ENCODE data around the gene COPS9. TPM values are rescaled to one million over a fixed set of nuclear protein-coding genes. Genes with fewer than 3 reads are reported as not detected.

The COPS9 gene
- total RNA-seq, 1 donor from 2014 or later: 109 TPM

DNA sequence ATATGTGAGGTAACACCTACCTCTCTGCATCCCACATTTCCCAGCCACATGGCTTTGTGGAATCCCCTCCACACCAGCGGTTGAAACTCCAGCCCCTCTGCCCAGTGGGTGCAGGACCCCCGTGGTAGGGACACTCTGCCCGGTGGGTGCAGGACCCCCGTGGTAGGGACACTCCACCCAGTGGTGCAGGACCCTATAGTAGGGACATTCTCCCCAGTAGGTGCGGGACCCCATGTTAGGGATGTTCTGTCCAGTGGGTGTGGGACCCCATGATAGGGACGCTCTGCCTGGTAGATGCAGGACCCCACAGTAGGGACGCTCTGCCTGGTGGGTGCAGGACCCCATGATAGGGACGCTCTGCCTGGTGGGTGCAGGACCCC, 11.5 kb downstream of the COPS9 start:
- ATAC-seq: peak in 1 of 2 donors; percentile 22
- Histone ChIP-seq H3K4me1 (no peaks in the 10 kb centered on the region), H3K4me3 (no peak overlapping the region), H3K9me3 (no peaks in the 10 kb centered on the region), H3K36me3 (peaks cover 29% of the 10 kb centered on the region), H3K27me3 (ENCODE audit: low read depth) (no peaks in the 10 kb centered on the region), H3K27ac (no peak overlapping the region)
- peak; percentile 15 for DNase-seq
- no peak for TF ChIP-seq CTCF (IDR thresholded peaks at IDR 0.05)
- intact Hi-C loops (cut with DNase I): no loop called here

DNA sequence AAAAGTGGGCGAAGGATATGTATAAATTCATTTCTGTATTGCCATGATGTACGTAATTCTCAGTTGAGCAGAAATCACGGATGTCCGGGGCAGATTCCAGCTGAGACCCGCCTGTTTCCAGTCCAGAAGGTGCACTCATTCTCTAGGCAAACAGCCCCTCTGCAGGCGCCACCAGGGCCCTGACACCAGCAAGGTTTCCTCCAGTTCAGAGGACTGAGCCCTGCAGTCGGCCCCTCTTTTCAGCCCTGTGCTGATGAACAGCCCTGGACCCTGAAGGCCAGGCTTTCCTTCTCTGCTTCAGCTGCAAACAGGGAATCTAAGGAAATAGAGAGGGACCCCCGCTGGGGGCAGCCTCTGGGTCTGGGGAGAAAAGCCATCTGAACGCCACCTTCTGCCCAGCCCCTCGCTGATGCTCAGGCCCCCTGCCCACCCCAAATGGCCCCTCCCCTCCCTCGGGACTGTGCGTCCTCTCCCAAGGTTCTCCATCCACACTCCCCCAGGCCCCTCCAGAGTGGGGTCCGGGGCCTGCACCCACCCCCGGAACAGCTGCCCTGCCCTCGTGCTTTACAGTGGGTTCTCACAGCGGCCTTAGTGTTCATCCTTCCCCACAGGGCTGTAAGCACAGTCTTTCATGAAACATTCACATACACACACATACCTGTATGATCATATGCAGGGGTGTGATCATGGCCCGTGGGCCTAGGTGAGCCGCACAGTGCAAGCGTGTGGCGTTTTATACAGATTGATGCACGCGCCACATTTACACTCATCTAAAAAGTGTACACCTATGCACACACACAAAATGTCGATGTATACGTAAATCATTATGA, 12.1 kb downstream of the COPS9 start:
- Histone ChIP-seq H3K27ac (no peak overlapping the region), H3K27me3 (ENCODE audit: low read depth) (no peaks in the 10 kb centered on the region)

GRCh38 chr2:240121675-240122074, 14.4 kb downstream of the COPS9 start:
- peaks cover 3% of the 10 kb centered on the region for H3K36me3 ChIP-seq
- H3K9me3 ChIP-seq: no peaks in the 10 kb centered on the region
- intact Hi-C loops (cut with DNase I): no loop called here
- no peak overlapping the region for H3K4me3 ChIP-seq
- no peaks in the 10 kb centered on the region for H3K27me3 ChIP-seq (ENCODE audit: low read depth)
- H3K27ac ChIP-seq: no peak overlapping the region
- no peak for TF ChIP-seq CTCF (IDR thresholded peaks at IDR 0.05)
- ATAC-seq: no peak
- H3K4me1 ChIP-seq: no peaks in the 10 kb centered on the region
- DNase-seq: peak; percentile 25

More for the DNA sequence above, 12.1 kb downstream of the COPS9 start:
- no peak overlapping the region for H3K4me3 ChIP-seq
- H3K36me3 ChIP-seq: peaks cover 24% of the 10 kb centered on the region
- DNase-seq: peak; percentile 20
- intact Hi-C loops (cut with DNase I): no loop called here
- peak in 1 of 2 donors; percentile 36 for ATAC-seq
- no peak for TF ChIP-seq CTCF (IDR thresholded peaks at IDR 0.05)
- no peaks in the 10 kb centered on the region for H3K4me1 ChIP-seq
- H3K9me3 ChIP-seq: no peaks in the 10 kb centered on the region

DNA sequence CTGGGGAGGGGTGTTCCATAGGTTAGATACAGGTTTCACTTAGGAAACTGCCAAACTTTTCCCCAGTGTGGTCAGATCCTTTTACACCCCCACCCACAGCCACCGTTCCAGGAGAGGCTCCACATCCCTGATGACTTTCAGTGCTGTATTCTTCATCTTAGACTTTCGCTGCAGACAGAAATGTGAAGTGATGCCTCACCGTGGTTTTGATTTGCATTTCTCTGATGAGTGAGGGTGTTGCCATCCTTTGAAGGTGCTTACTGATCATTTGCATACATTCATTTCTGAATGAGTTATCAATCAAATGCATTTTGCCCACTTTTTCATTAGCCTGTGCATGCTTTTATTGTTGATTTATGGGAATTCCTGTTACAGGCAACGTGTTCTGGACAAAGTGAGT, 14.9 kb downstream of the COPS9 start:
- Histone ChIP-seq H3K9me3 (no peaks in the 10 kb centered on the region), H3K4me1 (no peaks in the 10 kb centered on the region), H3K27ac (no peak overlapping the region), H3K4me3 (no peak overlapping the region), H3K36me3 (no peaks in the 10 kb centered on the region), H3K27me3 (ENCODE audit: low read depth) (no peaks in the 10 kb centered on the region)
- ATAC-seq: no peak
- TF ChIP-seq CTCF (IDR thresholded peaks at IDR 0.05): no peak
- DNase-seq: no peak
- intact Hi-C loops (cut with DNase I): no loop called here

- Histone ChIP-seq H3K4me1 (no peaks in the 10 kb centered on the region), H3K9me3 (no peaks in the 10 kb centered on the region), H3K36me3 (no peaks in the 10 kb centered on the region), H3K27ac (no peak overlapping the region), H3K4me3 (no peak overlapping the region), H3K27me3 (ENCODE audit: low read depth) (no peaks in the 10 kb centered on the region)
- intact Hi-C loops (cut with DNase I): no loop called here
- ATAC-seq (no peak), DNase-seq (no peak)
- TF ChIP-seq CTCF (IDR thresholded peaks at IDR 0.05): no peak
These were observed 21.9 kb downstream of the COPS9 start for GRCh38 chr2:240114233-240114632.

Measured in lower lobe of right lung (tissue), 2 donors.